Brain microvascular endothelial cell (primary cell): ENCODE results near the gene ADGRB3.

Experiments used
- DNase-seq: peaks from one replicate; pipeline ENCODE4 v3.0.0-alpha.2; 2020
- H3K27ac ChIP-seq: fragments of 250-450 bp; sonication (Bioruptor Pico); 2 replicates; pipeline ENCODE4 v1.5.1; 2020; ENCODE audit warnings: mild to moderate bottlenecking, moderate library complexity
- H3K27me3 ChIP-seq: fragments of 250-450 bp; sonication (Bioruptor Pico); replicated peaks from 2 replicates; pipeline ENCODE4 v1.5.1; 2020; ENCODE audit warnings: mild to moderate bottlenecking
- H3K36me3 ChIP-seq: fragments of 250-450 bp; sonication (Bioruptor Pico); replicated peaks from 2 replicates; pipeline ENCODE4 v1.5.1; 2020; ENCODE audit warnings: mild to moderate bottlenecking
- H3K4me3 ChIP-seq: 2 replicates; pipeline ENCODE4 v1.5.1; 2011; ENCODE audit warnings: low read depth, mild to moderate bottlenecking, control low read depth, low read length, moderate library complexity
- in situ Hi-C: cut with HindIII; loops from 2 replicates; pipeline ENCODE4 v1.10.0; 2017; ENCODE audit warnings: low sequenced_read_pairs, low pct_ligation_motif_present
- TF ChIP-seq, protein P1 (sequence below): IDR thresholded peaks from 2 replicates; pipeline ENCODE4 v1.5.1; 2011; ENCODE audit warnings: low read depth, mild to moderate bottlenecking, moderate library complexity, low read length, control low read depth, inconsistent platforms; ENCODE audit errors: missing control alignments

Gene ADGRB3

DNA sequence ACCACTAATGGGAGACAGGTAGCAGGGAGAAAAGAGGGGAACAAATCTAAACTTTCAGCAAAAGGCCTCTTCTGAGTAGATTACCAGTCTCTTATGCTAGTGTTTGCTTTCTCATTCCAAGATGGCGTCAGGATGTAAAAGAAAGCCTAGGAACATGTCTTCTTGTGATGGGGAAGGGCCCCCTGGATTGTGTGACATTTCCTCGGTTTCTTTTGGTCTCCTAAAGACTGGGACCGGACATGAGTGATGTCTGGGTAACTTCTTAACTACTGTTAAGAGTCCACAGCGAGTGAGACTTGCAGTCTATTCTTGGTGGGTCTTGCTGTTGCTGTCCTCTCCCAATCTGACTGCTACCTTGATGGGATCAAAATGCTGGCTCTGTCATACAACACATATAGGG, 60.3 kb downstream of the ADGRB3 start:
- Histone ChIP-seq H3K27me3 (no peaks in the 10 kb centered on the region), H3K4me3 (no peak overlapping the region), H3K36me3 (no peaks in the 10 kb centered on the region), H3K27ac (no peak overlapping the region)
- in situ Hi-C loops = no loop called here
- DNase-seq = no peak
- TF ChIP-seq, protein P1, sequence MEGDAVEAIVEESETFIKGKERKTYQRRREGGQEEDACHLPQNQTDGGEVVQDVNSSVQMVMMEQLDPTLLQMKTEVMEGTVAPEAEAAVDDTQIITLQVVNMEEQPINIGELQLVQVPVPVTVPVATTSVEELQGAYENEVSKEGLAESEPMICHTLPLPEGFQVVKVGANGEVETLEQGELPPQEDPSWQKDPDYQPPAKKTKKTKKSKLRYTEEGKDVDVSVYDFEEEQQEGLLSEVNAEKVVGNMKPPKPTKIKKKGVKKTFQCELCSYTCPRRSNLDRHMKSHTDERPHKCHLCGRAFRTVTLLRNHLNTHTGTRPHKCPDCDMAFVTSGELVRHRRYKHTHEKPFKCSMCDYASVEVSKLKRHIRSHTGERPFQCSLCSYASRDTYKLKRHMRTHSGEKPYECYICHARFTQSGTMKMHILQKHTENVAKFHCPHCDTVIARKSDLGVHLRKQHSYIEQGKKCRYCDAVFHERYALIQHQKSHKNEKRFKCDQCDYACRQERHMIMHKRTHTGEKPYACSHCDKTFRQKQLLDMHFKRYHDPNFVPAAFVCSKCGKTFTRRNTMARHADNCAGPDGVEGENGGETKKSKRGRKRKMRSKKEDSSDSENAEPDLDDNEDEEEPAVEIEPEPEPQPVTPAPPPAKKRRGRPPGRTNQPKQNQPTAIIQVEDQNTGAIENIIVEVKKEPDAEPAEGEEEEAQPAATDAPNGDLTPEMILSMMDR = no peak

DNA sequence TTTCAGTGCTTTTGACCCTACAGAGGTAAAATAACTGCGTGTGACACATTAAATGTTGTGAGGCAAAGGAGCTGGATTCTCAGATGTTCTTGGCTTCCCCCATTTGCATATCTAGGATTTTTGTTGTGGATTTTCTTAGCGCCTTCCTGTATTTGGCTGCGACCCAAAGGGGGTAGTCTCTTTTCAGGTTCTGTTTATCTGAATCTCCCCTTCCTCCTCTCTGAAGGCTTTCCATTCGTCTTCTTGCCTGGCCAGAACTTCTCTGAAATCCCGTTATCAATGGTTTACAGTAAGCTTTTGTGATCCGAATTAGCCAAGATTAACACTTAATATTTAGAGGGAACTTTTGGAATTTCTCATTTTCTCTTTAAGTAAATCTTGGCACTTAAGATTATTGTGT, 60.8 kb downstream of the ADGRB3 start:
- in situ Hi-C loops = no loop called here
- TF ChIP-seq, protein P1 = no peak
- Histone ChIP-seq H3K27me3 (no peaks in the 10 kb centered on the region), H3K27ac (no peak overlapping the region), H3K36me3 (no peaks in the 10 kb centered on the region), H3K4me3 (no peak overlapping the region)
- no peak for DNase-seq

DNA sequence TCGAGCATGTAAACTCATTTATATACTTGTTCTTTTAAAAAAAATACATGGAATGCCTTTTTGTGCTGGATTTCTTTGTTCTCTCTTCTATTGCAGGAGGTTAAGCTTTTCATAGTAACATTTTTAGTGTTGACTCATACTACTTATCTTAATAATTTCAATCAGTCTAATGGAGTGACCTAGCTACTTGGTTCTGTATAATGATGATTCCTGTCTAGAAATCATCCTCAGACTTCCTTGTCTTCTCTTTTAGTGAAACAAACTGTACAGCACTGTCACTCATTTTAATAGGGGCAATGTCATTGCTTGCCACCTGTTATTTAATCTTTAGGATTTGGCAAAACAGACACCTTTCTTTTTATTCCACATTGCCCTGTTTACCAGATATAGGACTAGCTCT, 62.3 kb downstream of the ADGRB3 start:
- TF ChIP-seq, protein P1 = no peak
- in situ Hi-C loops = no loop called here
- Histone ChIP-seq H3K36me3 (no peaks in the 10 kb centered on the region), H3K27me3 (no peaks in the 10 kb centered on the region), H3K27ac (no peak overlapping the region), H3K4me3 (no peak overlapping the region)
- DNase-seq = no peak

DNA sequence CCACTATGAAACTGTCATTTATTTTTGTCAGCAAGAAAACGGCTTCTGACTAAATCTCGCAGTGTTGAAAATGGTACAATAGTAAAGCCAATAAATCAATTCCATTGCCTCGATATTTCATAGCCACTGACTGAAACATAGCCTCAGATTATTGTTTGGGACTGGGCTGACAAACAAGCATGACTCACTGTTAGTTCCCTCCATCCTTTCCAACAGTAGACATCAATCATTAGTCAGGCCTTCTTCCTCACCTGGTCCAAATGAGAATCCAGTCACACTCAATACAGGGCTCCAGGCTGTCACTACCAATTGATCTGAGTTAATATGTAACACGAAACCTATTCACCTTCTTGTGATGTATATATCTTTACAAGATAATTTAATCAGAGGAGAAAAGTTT, 66.1 kb downstream of the ADGRB3 start:
- H3K36me3 ChIP-seq = no peaks in the 10 kb centered on the region
- no peak for DNase-seq
- in situ Hi-C loops = no loop called here
- no peaks in the 10 kb centered on the region for H3K27me3 ChIP-seq
- no peak overlapping the region for H3K27ac ChIP-seq
- TF ChIP-seq, protein P1 = no peak
- no peak overlapping the region for H3K4me3 ChIP-seq

DNA sequence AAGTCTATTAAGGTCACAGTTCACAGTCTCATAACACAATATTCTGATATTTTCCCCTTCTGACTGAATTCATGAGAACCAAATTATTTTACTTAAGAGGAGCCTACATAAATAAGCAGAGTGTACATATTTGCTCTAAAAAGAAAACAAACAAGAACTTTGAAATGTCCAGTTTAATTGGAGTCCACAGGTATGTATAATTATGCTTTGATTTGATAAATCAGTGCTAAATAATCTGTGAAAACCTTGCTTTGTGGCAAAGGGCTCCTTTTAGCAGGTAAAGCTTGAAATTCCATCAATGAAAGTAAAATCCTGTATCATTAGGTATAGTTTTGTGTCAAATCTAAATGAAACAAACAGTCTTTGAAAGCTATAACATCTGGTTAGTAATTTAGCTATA, 69.4 kb downstream of the ADGRB3 start:
- Histone ChIP-seq H3K36me3 (no peaks in the 10 kb centered on the region), H3K27me3 (no peaks in the 10 kb centered on the region), H3K27ac (no peak overlapping the region), H3K4me3 (no peak overlapping the region)
- TF ChIP-seq, protein P1 = no peak
- no peak for DNase-seq
- in situ Hi-C loops = no loop called here

DNA sequence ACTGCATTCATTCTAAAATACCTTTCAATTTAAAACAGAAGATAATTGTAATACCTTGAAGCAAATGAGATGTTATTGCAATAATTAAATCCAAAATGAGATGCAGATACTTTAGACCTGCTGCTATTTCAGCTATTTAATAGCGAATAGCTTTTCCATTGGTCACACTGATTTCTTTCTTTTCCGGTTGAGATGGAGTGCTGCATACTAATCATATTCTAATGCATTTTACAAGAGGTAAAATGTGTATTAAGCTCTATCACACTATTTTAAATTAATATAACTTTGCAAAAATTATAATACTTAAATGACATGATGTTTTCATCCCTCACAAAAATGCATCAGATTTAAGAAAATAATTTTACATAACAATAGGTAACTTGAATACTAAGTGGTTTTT, 74.0 kb downstream of the ADGRB3 start:
- TF ChIP-seq, protein P1 = no peak
- Histone ChIP-seq H3K4me3 (no peak overlapping the region), H3K27ac (no peak overlapping the region), H3K36me3 (no peaks in the 10 kb centered on the region), H3K27me3 (no peaks in the 10 kb centered on the region)
- no peak for DNase-seq
- in situ Hi-C loops = no loop called here
